GM04504 (cell line): ENCODE data around the gene TREML2.
A peak's percentile ranks its signal among the peaks of the same experiment; 100 is the strongest.

ENCODE experiments used
- DNase-seq: peaks from one replicate; pipeline ENCODE4 v3.0.0-alpha.2; 2012; ENCODE audit warnings: low read depth

The TREML2 gene

DNA sequence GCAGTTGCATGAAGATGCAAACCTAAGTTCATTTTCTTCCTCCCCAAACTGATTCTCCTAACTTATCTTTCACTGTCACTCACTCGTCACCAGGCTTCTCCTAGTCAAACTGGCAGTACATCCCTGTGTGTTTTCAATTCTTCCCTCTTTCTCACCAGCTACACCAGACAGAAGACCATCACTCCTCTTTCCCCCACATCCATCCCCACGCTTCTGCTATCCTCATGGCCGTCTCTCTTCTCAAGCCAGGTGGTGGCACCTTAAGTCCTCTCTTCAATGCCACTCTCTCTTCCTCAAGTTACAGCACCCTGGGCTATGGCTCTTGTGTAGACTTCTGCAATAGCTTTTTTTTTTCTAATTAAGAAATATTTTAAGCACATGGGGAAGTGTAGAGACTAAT, 23.7 kb downstream of the TREML2 start:
- no peak for DNase-seq

DNA sequence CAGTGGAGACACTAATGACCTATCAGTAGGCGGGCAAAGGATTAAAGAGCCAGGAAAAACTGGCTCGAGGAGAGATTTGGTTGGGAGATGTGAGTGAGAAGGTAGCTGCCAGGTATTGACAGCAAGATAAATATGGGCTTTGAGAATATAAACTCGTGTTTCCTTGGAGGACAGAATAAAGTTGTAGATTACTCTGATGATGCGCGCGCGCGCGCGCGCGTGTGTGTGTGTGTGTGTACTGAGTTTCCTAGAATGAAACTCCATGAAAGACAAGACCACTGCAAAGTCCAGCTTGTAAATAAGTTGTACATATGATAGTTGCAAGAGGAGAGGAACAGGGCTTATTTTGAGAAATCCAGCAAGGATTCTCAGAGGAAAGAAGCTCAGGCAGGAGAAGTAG, 24.8 kb downstream of the TREML2 start:
- DNase-seq: no peak

DNA sequence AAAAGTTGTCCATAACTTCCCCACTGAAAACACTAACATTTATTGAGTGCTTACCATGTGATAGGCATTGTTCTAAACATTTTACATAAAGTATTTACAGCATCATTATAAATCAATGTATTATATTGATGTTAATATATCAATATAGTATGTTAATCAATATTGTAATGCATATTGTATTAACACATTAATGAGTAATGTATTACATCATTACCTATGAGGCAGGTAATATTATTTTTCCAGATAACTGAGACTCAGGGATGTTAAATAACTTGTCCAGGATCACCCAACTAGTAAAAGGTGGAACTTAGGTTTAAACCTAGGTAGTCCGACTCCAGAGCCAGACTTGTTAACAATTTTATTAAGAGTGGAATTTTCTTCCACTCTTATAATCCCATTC, 25.9 kb downstream of the TREML2 start:
- no peak for DNase-seq

DNA sequence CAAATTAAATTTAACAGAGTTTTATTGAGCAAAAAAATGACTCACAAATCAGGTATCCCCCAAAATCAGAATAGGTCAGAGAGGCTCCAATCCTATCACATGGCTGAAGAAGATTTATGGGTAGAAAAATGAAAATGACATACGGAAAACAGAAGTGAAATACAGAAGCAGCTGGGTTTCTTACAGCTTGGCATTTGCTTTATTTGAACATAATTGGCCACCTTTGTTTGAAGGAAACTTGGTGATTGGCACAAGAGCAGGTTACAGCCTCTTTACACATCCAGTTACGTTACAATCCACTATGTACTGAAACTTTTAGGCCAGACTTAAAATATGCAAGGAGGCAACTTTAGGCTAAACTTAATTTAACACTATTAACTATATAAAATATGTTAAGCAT, 26.3 kb downstream of the TREML2 start:
- no peak for DNase-seq

DNA sequence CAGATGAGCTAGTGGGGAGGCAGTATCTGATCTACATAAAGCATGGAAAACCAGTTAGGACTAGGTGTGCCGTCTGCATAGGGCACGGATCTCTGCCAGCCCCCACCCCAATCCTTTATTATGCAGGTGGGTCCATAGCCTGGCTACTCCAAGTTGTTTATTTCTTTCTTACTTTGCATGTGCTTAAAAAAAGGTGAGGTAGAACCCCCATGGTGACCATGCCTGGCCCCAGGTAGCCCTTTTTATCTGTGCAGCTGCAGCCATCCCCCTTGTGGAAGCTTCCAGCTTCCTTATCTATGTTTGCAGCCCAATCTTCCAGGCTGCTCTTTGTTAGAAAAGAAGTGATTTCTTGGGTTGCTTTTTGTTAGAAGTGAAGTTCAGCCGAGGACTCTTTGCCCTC, 29.0 kb downstream of the TREML2 start:
- no peak for DNase-seq

GRCh38 chr6:41170547-41171160, 30.3 kb downstream of the TREML2 start:
- no peak for DNase-seq

GRCh38 chr6:41167173-41167963, 33.6 kb downstream of the TREML2 start:
- DNase-seq: peak; percentile 4

- no peak for DNase-seq
These were observed 36.3 kb downstream of the TREML2 start for GRCh38 chr6:41164551-41165120.

- DNase-seq: no peak
These were observed 37.6 kb downstream of the TREML2 start for GRCh38 chr6:41163419-41163717.

GRCh38 chr6:41162687-41163418, 38.1 kb downstream of the TREML2 start, which contains the start of gene TREM2:
Gene TREM2, minus strand, starts transcription at chr6:41163116. Its CDS starts 34 bp downstream, at chr6:41163082.
- DNase-seq: no peak

DNA sequence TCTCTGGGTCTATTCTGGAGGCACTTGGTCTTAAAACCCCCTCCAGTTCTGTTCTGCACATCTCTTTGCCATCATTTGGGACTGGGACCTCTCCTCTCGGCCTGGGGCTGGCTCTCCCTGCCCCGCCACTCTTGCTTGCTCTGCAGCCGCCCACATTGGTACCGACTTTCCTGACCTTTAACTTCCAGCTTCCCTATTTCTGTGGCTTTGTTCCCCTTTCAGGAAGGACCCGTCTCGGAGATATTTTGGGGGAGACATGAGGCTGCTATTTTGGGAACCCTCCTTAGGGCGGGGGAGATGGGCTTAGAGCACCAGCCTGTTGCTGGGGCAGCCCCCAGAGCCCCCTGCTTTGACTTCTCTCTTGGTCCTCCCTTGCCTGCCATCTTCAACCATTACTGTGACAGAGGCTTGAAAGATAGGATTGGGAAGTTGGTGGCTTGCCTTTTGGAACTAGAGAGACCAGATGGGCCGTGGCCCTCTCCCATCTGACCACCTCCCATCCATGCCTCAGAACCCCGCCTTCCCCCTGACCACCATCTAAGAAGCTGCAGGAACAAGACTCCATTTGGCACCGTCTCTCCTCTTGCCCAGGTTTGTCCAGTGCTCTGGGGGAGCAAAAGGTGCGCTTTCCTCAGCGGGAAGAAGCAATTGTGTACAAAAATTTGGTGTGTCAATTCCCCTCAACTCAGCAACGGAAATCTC, 38.9 kb downstream of the TREML2 start:
- no peak for DNase-seq

GRCh38 chr6:41161380-41161779, 39.6 kb downstream of the TREML2 start:
- no peak for DNase-seq

DNA sequence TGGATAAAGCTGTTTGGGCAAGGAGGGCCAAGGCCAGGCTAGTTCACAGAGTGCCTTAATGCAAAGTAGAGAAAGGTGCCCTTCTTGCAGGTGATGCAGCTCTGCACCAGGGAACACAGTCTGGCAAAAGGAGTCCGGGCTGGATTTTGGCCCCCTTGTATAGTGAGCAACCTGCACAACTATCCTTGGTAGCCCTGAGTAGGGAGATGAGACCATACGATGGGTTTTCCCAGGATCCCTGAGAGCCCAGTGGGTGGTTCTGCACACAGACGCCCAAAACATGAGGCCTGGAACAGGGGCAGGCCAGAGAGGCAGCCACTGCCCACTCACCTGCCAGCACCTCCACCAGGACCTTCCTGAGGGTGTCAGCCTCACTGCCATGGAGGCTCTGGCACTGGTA, 40.0 kb downstream of the TREML2 start:
- no peak for DNase-seq

DNA sequence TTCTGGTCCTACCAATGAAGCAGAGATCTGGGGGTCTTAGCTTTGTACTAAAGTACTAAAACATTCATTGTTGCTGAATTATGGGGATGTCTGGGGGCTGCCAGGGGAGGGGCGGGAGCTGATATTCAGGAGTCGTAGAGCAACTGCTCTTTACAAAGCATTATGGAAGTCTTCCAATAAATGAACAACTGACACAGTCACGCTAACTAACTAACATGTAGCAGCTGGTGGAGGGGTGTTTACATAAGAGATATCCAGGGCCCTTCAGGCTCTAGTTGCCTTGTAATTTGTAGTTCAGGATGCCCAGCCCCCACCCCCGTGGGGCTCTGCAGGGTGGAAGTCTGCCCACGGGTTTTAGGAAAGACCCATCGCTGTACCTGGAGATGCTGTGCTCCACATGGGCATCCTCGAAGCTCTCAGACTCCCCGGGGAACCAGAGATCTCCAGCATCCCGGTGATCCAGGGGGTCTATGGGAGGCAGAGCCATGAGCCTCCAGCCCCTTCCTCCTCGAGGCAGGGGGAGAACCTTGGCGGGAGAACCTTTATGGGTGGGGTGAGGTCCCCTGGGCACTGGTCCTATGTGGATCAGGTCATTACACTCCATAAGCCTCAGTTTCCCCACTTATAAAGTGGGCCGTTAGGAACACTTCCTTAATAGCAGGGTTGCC, 41.4 kb downstream of the TREML2 start:
- no peak for DNase-seq

DNA sequence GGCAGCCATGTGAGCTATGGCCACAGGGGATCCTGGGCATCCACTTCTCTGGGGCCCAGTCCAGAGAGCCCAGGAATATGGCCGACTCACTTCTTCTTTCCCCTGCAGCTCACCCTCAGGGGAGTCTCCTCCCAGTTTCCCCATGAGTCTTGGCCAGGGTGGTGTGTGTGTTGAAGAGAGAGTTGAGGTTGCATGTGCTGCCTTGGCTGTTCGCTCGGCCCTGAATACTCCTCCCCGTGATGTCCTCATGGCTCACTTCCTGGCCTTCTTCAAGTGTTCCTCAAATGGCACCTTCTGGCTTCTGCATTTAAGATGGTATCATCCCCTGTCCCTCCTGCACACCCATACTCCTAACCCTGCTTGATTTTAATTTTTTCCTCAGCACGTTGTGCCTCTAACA, 43.6 kb downstream of the TREML2 start:
- no peak for DNase-seq

- DNase-seq: no peak
These were observed 44.2 kb downstream of the TREML2 start for GRCh38 chr6:41156771-41157170.

GRCh38 chr6:41156001-41156400, 44.9 kb downstream of the TREML2 start:
- no peak for DNase-seq

DNA sequence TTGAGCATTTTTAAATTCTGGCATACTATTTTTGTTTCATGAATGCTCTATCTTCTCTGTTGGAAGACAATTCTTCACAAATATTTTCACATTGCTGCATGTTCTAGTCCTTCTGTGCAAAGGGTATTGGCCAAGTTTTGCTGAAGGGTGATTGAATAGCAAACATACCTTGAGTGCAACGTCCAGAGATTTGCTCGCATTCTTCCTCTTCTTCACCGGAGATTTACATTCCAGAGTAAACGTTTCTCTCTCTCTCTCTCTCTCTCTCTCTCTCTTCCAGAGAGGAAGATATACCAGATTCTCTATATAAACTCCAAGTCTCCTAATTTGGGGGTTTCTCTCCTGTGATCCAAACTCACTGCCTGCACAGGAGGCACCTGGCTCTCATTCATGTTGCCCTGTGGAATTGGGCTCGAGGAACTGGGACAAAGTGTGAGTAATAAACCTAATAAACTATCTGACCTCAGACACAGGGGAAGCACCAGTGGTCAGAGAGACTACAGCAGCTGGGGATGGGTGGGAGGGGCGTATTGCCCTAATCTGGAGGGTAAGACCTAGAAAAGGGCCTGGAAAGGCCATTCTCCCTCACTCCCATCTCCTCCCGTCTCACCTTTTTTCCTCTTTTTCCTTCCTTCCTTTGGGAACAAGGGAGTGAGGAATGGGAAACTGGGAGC, 45.7 kb downstream of the TREML2 start:
- DNase-seq: no peak

- DNase-seq: no peak
These were observed 46.8 kb downstream of the TREML2 start, which contains the start of gene TREML1 for GRCh38 chr6:41153992-41154625. Gene TREML1, minus strand, starts transcription at chr6:41154347. Its CDS starts 59 bp downstream, at chr6:41154288.

DNA sequence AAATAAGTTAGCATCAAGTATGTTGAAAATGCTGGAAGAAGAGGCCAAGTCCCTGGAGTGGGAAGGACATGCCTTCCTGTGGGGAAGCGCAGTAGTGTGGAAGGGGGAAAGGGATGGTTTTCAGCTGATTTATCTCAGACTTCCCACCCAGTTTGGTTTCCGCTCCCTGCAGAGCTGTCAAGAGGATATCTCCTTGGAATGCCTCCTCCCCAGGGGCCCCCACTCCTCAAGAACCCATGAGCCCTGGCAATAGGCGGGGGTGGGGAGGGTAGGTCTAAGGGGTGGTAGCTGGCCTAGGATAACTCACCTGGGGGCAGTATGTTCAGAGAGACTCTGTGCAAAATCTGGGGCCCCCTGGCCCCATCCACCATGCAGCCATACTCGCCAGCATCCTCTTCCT, 47.5 kb downstream of the TREML2 start:
- DNase-seq: no peak

GRCh38 chr6:41150671-41151070, 50.3 kb downstream of the TREML2 start:
- no peak for DNase-seq
